ENCODE measurements around the gene PIEZO1. TPM values are rescaled to one million over a fixed set of nuclear protein-coding genes. Genes with fewer than 3 reads are reported as not detected.
A peak's percentile ranks its signal among the peaks of the same experiment; 100 is the strongest.

The PIEZO1 gene
- total and polyA plus RNA-seq, 9 of the 15 experiments (the other 6 are each of a cell fraction or from before 2014, with no cell fraction given): 3.6 to 432 (median 131) TPM

GRCh38 chr16:88782454-88783390 lies 2.3 kb downstream of the PIEZO1 start (continued):
- TF ChIP-seq ARID3A (IDR thresholded peaks at IDR 0.05; ENCODE audit: borderline replicate concordance, low read depth, low read length) (no peak), SMARCA5 (IDR thresholded peaks at IDR 0.05) (no peak), MTA3 (IDR thresholded peaks at IDR 0.05; ENCODE audit: borderline replicate concordance) (no peak), ZNF518B (CRISPR knock-in tag; IDR thresholded peaks at IDR 0.05) (no peak), ZNF561 (CRISPR knock-in tag; conservative IDR thresholded peaks at IDR 0.05) (no peak), BRCA1 (IDR thresholded peaks at IDR 0.05) (no peak), BRCA1 (CRISPR knock-in tag; IDR thresholded peaks at IDR 0.05) (no peak), ZNF696 (CRISPR knock-in tag; conservative IDR thresholded peaks at IDR 0.05) (no peak), EHMT2 (IDR thresholded peaks at IDR 0.05) (no peak), ZC3H4 (CRISPR knock-in tag; IDR thresholded peaks at IDR 0.05; ENCODE audit: borderline replicate concordance) (0 out of 2 replicates have a peak, but pooled peaks have one; percentile 65), AFF4 (CRISPR knock-in tag; IDR thresholded peaks at IDR 0.05) (no peak), ELK1 (CRISPR knock-in tag; IDR thresholded peaks at IDR 0.05) (no peak), ZNF134 (CRISPR knock-in tag; conservative IDR thresholded peaks at IDR 0.05) (peak; percentile 76), RNF2 (IDR thresholded peaks at IDR 0.05) (no peak), TFAM (CRISPR knock-in tag; conservative IDR thresholded peaks at IDR 0.05) (no peak), BHLHE40 (IDR thresholded peaks at IDR 0.05; ENCODE audit: low read length) (0 out of 2 replicates have a peak, but pooled peaks have one; percentile 18), TAF15 (IDR thresholded peaks at IDR 0.05; ENCODE audit: low read depth, low read length) (no peak)
